Mucosa of rectum (tissue), 2 donors: ENCODE measurements around the gene BEST3.

Source experiments
- H3K27ac ChIP-seq, 2 donors: one replicate each; pipeline ENCODE4 v1.7.0; 2013; ENCODE audit warnings: inconsistent platforms in 2 of 2, low read depth in 2 of 2, low read length in 2 of 2
- H3K27me3 ChIP-seq, 2 donors: one replicate each; pipeline ENCODE4 v1.7.0; 2013; ENCODE audit warnings: low read length in 2 of 2; ENCODE audit not compliant: control insufficient read depth in 2 of 2, insufficient read depth in 2 of 2
- H3K36me3 ChIP-seq, 2 donors: one replicate each; pipeline ENCODE4 v1.7.0; 2013; ENCODE audit warnings: low read length in 2 of 2; ENCODE audit not compliant: control insufficient read depth in 2 of 2, insufficient read depth in 2 of 2
- H3K4me1 ChIP-seq, 2 donors: one replicate each; pipeline ENCODE4 v1.7.0; 2013; ENCODE audit warnings: low read length in 2 of 2, mild to moderate bottlenecking in 1 of 2; ENCODE audit not compliant: control insufficient read depth in 2 of 2, insufficient read depth in 2 of 2
- H3K4me3 ChIP-seq, 2 donors: one replicate each; pipeline ENCODE4 v1.7.0; 2013; ENCODE audit warnings: low read length in 2 of 2
- H3K9ac ChIP-seq, 2 donors: one replicate each; pipeline ENCODE4 v1.7.0; 2013; ENCODE audit warnings: low read length in 2 of 2, low read depth in 1 of 2, mild to moderate bottlenecking in 1 of 2
- H3K9me3 ChIP-seq, 2 donors: one replicate each; pipeline ENCODE4 v1.7.0; 2013; ENCODE audit warnings: low read length in 2 of 2; ENCODE audit not compliant: control insufficient read depth in 2 of 2
- donor health status: healthy.
- donor health status: Normal muscosa, but diverticular disease.

The BEST3 gene

DNA sequence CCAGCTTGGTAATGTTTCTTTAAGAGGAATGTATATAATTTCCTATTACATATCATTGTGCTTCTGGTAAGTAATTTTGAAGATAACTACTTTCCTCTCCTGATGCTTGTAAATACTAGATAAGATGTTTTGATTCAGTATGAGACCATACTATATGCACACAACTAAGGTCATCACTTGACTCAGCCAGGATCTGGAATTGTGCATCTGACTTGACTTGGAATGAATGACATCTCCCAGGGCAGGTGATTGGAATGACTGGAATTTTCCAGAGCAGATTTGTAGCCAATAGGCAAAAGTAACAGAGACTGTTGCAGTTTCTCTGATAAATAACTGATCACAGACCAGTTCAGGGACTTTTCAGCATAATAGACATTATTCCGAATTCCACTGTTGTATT is 11.1 kb downstream of the BEST3 start:
- Histone ChIP-seq H3K4me1 (no peaks in the 10 kb centered on the region), H3K27ac (no peak overlapping the region), H3K4me3 (no peak overlapping the region), H3K36me3 (no peaks in the 10 kb centered on the region), H3K9me3 (no peaks in the 10 kb centered on the region), H3K9ac (no peak overlapping the region), H3K27me3 (no peaks in the 10 kb centered on the region)

GRCh38 chr12:69687390-69687789 is 11.7 kb downstream of the BEST3 start:
- Histone ChIP-seq H3K36me3 (no peaks in the 10 kb centered on the region), H3K9me3 (no peaks in the 10 kb centered on the region), H3K4me1 (no peaks in the 10 kb centered on the region), H3K27me3 (no peaks in the 10 kb centered on the region), H3K27ac (no peak overlapping the region), H3K4me3 (no peak overlapping the region), H3K9ac (no peak overlapping the region)

DNA sequence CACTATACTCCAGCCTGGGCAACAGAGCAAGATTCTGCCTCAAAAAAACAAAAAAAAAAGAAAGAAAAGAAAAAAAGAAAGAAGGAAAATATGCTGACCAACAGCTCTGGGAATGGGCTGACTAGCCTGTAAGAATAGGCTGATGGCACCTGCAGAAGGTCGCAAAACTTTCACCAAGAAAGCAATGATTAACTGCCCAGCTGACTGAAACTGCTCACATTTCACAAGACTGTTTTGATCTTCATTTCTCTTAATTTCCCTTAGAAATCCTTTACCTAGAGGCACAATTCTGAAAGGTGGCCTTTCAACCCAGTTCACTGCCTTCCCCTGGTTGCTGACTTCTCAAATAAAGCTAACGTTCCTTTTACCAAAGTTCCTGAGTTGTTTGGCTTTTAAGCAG is 12.4 kb downstream of the BEST3 start:
- Histone ChIP-seq H3K9ac (no peak overlapping the region), H3K27ac (no peak overlapping the region), H3K27me3 (no peaks in the 10 kb centered on the region), H3K9me3 (no peaks in the 10 kb centered on the region), H3K36me3 (no peaks in the 10 kb centered on the region), H3K4me3 (no peak overlapping the region), H3K4me1 (no peaks in the 10 kb centered on the region)

DNA sequence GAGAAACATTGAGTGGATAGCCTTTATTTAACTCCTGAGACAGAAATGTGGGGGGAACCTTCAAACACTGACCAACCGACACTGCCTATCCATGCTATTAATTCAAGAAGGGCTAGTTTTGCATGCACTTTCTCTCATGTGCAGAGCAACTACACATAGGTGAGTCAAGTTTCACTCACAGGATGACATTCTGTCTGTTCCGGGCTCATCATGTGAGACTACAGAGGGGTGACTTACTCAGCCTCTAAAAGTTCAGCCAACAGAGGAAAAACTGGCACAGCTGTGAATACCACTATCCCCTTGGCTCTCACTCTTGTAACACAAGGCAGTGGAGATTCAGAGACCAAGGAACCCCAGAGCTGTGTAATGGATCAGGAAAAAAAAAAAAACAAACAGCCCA is 13.3 kb downstream of the BEST3 start:
- Histone ChIP-seq H3K27me3 (no peaks in the 10 kb centered on the region), H3K4me3 (no peak overlapping the region), H3K9me3 (no peaks in the 10 kb centered on the region), H3K4me1 (no peaks in the 10 kb centered on the region), H3K9ac (no peak overlapping the region), H3K27ac (no peak overlapping the region), H3K36me3 (no peaks in the 10 kb centered on the region)

DNA sequence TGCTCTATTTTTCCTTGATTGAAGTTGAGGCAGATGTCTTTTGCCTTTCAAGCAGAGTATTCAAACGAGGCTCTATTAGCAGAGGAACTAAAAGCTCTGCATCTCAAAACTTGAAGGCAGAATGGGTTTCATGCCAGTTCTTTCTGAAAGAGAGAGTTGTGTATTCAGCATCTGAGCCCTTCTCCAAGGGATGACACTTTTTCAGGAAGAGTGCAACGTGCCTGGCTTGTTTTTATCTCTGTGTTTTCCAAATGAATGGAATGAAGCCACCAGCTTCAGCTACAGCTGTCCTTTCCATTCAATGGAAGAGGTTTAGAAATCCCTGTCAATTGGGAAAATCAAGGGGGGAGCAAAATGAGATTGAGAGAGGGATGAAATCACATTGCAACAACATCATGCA is 14.6 kb downstream of the BEST3 start:
- H3K4me3 ChIP-seq, result no peak overlapping the region
- H3K4me1 ChIP-seq, result no peaks in the 10 kb centered on the region
- H3K27ac ChIP-seq, result no peak overlapping the region
- no peak overlapping the region for H3K9ac ChIP-seq
- no peaks in the 10 kb centered on the region for H3K36me3 ChIP-seq
- no peaks in the 10 kb centered on the region for H3K27me3 ChIP-seq
- no peaks in the 10 kb centered on the region for H3K9me3 ChIP-seq

- no peaks in the 10 kb centered on the region for H3K36me3 ChIP-seq
- H3K9ac ChIP-seq, result no peak overlapping the region
- no peaks in the 10 kb centered on the region for H3K27me3 ChIP-seq
- no peaks in the 10 kb centered on the region for H3K9me3 ChIP-seq
- H3K27ac ChIP-seq, result no peak overlapping the region
- H3K4me1 ChIP-seq, result no peaks in the 10 kb centered on the region
- no peak overlapping the region for H3K4me3 ChIP-seq
Measured at GRCh38 chr12:69682110-69682755, 16.9 kb downstream of the BEST3 start.

DNA sequence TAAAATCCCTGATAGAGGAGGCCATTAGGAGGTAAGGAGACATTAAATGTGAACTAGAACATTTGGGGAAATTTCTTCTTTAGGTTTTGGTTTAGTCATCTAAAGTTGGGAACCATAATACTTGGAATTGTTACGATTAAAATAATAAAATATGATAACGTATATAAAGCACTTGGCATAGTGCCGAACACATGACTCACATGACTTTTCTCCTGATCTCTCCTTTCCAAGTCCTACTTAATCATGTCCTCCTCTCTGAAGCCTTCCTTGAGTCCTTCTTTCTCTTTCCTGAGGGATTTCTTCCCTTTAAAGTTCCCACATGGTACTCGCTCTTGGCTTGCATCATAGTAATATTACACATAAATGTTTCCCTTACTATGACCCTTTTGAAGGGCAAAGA is 20.0 kb downstream of the BEST3 start:
- H3K4me3 ChIP-seq, result no peak overlapping the region
- no peaks in the 10 kb centered on the region for H3K36me3 ChIP-seq

GRCh38 chr12:69676257-69677012 is 22.7 kb downstream of the BEST3 start:
- Histone ChIP-seq H3K4me1 (no peaks in the 10 kb centered on the region), H3K36me3 (no peaks in the 10 kb centered on the region), H3K4me3 (no peak overlapping the region), H3K9ac (no peak overlapping the region), H3K27ac (no peak overlapping the region), H3K9me3 (no peaks in the 10 kb centered on the region), H3K27me3 (no peaks in the 10 kb centered on the region)

More for the DNA sequence above, 20.0 kb downstream of the BEST3 start:
- H3K27ac ChIP-seq, result no peak overlapping the region
- no peaks in the 10 kb centered on the region for H3K4me1 ChIP-seq
- no peaks in the 10 kb centered on the region for H3K9me3 ChIP-seq
- no peak overlapping the region for H3K9ac ChIP-seq
- H3K27me3 ChIP-seq, result no peaks in the 10 kb centered on the region

GRCh38 chr12:69672195-69672594 is 26.9 kb downstream of the BEST3 start:
- Histone ChIP-seq H3K4me3 (no peak overlapping the region), H3K4me1 (no peaks in the 10 kb centered on the region), H3K27ac (no peak overlapping the region), H3K9me3 (no peaks in the 10 kb centered on the region), H3K9ac (no peak overlapping the region), H3K36me3 (no peaks in the 10 kb centered on the region), H3K27me3 (no peaks in the 10 kb centered on the region)

- no peak overlapping the region for H3K9ac ChIP-seq
Measured at GRCh38 chr12:69671597-69671996, 27.5 kb downstream of the BEST3 start.

More at GRCh38 chr12:69671597-69671996, 27.5 kb downstream of the BEST3 start:
- H3K4me3 ChIP-seq, result no peak overlapping the region
- no peaks in the 10 kb centered on the region for H3K4me1 ChIP-seq
- no peaks in the 10 kb centered on the region for H3K27me3 ChIP-seq
- no peaks in the 10 kb centered on the region for H3K9me3 ChIP-seq
- H3K27ac ChIP-seq, result no peak overlapping the region
- no peaks in the 10 kb centered on the region for H3K36me3 ChIP-seq
